ENCODE data around the gene DRICH1.

GRCh38 chr22:23657727-23658126 lies 25.6 kb upstream of the DRICH1 start:
- TF ChIP-seq, protein P1, sequence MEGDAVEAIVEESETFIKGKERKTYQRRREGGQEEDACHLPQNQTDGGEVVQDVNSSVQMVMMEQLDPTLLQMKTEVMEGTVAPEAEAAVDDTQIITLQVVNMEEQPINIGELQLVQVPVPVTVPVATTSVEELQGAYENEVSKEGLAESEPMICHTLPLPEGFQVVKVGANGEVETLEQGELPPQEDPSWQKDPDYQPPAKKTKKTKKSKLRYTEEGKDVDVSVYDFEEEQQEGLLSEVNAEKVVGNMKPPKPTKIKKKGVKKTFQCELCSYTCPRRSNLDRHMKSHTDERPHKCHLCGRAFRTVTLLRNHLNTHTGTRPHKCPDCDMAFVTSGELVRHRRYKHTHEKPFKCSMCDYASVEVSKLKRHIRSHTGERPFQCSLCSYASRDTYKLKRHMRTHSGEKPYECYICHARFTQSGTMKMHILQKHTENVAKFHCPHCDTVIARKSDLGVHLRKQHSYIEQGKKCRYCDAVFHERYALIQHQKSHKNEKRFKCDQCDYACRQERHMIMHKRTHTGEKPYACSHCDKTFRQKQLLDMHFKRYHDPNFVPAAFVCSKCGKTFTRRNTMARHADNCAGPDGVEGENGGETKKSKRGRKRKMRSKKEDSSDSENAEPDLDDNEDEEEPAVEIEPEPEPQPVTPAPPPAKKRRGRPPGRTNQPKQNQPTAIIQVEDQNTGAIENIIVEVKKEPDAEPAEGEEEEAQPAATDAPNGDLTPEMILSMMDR (IDR thresholded peaks at IDR 0.05) = no peak
- TF ChIP-seq POLR2A (IDR thresholded peaks at IDR 0.05) = no peak
